NCI-H510A (cell line): ENCODE data around the gene SEC23B.
"Not testable (repeated sequence)": the region's sequence is repeated elsewhere in the genome, so short reads cannot be mapped to it uniquely, and the experiment has no call there.

ENCODE experiments used
- DNase-seq: peaks from one replicate; lab custom pipeline; 2025; lab: John Stamatoyannopoulos, UW

SEC23B gene

GRCh38 chr20:18507218-18508191, at the start of gene SEC23B:
Gene SEC23B (plus strand): TSS chr20:18507940. CDS start chr20:18510836, 2,896 bp downstream.
- peak; percentile 99 for DNase-seq

- DNase-seq = no peak
These were observed 42.1 kb upstream of the SEC23B start for GRCh38 chr20:18465536-18466200.

- no peak for DNase-seq
These were observed 41.2 kb upstream of the SEC23B start for GRCh38 chr20:18466574-18466893.

- DNase-seq = peak; percentile 97
These were observed 40.6 kb upstream of the SEC23B start, which contains the start of the genes DZANK1 and POLR3F for GRCh38 chr20:18466894-18467730. Gene DZANK1 (minus strand): TSS chr20:18467030. CDS start chr20:18465358, 1,672 bp downstream. Gene POLR3F (plus strand): TSS chr20:18467390. CDS start chr20:18467507, 117 bp downstream.

GRCh38 chr20:18477218-18477617, 30.5 kb upstream of the SEC23B start:
- DNase-seq = no peak

GRCh38 chr20:18477821-18478220, 29.9 kb upstream of the SEC23B start:
- no peak for DNase-seq

- DNase-seq = no peak
These were observed 26.1 kb upstream of the SEC23B start for GRCh38 chr20:18481596-18481995.

GRCh38 chr20:18488301-18488700, 19.4 kb upstream of the SEC23B start:
- DNase-seq = no peak

GRCh38 chr20:18496042-18496441, 11.7 kb upstream of the SEC23B start:
- DNase-seq = peak; percentile 44

- DNase-seq = peak; percentile 93
These were observed 10.8 kb upstream of the SEC23B start, which contains the start of gene RBBP9 for GRCh38 chr20:18496740-18497592. Gene RBBP9 (minus strand): TSS chr20:18497225. CDS start chr20:18497167, 58 bp downstream.

GRCh38 chr20:18497603-18498002, 10.1 kb upstream of the SEC23B start:
- no peak for DNase-seq

GRCh38 chr20:18501672-18502071, 6.1 kb upstream of the SEC23B start:
- DNase-seq = not testable (repeated sequence)

- no peak for DNase-seq
These were observed 3.2 kb upstream of the SEC23B start for GRCh38 chr20:18504479-18505060.

GRCh38 chr20:18506744-18507143, 996 bp upstream of the SEC23B start:
- DNase-seq = peak; percentile 22

- no peak for DNase-seq
These were observed 3.8 kb downstream of the SEC23B start for GRCh38 chr20:18511571-18511970.

- DNase-seq = no peak
These were observed 5.5 kb downstream of the SEC23B start for GRCh38 chr20:18513208-18513607.

- DNase-seq = no peak
These were observed 6.4 kb downstream of the SEC23B start for GRCh38 chr20:18514127-18514526.

GRCh38 chr20:18515973-18516372, 8.2 kb downstream of the SEC23B start:
- DNase-seq = no peak

- DNase-seq = not testable (repeated sequence)
These were observed 14.3 kb downstream of the SEC23B start for GRCh38 chr20:18522066-18522465.

GRCh38 chr20:18523066-18523465, 15.3 kb downstream of the SEC23B start:
- DNase-seq = no peak

GRCh38 chr20:18524646-18525045, 16.9 kb downstream of the SEC23B start:
- no peak for DNase-seq
